GM12891 (cell line): Measurements from ENCODE around the gene OR8K3.

Experiments
- POLR2A ChIP-seq: IDR thresholded peaks from 2 replicates; pipeline ENCODE4 v1.6.1; 2011; ENCODE audit warnings: low read depth, low read length, control low read depth
- POU2F2 ChIP-seq: IDR thresholded peaks from 2 replicates; pipeline ENCODE4 v1.6.1; 2011; ENCODE audit warnings: low read depth, mild to moderate bottlenecking, control low read depth, low read length, moderate library complexity

DNA sequence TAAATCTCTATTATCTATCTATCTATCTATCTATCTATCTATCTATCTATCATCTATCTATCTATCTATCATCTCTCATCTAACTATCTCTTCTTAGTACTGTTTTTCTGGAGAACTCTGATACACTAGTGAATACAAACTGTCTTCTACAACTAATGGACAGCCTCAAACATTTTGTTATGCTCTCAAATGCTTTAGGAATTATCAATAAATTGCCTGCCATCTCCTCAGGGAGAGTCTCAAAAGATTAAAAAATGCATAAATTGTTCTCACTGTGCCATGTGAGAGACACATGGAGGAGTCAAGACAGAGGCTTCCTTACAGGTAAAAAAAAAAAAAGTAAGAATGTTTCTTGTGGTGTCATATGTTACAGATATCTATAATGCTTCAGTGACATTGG, at the start of gene OR8K3:
- TF ChIP-seq POLR2A = no peak
- no peak for TF ChIP-seq POU2F2
